GM19452 (cell line): ENCODE data around the gene PDP2.
"Not testable (repeated sequence)": the region's sequence is repeated elsewhere in the genome, so short reads cannot be mapped to it uniquely, and the experiment has no call there.

Experiments used
- ATAC-seq: cut with Tn5 transposase; IDR thresholded peaks from one replicate; pipeline ENCODE4 v1.9.1; 2021; ENCODE audit not compliant: unreplicated experiment

Gene PDP2

GRCh38 chr16:66885491-66885890, 5.2 kb downstream of the PDP2 start:
- no peak for ATAC-seq

GRCh38 chr16:66886321-66886720, 6.0 kb downstream of the PDP2 start:
- ATAC-seq, result no peak

GRCh38 chr16:66886914-66887313, 6.6 kb downstream of the PDP2 start:
- no peak for ATAC-seq

- ATAC-seq, result no peak
Observed at GRCh38 chr16:66888647-66889615, 8.6 kb downstream of the PDP2 start.

GRCh38 chr16:66889622-66890021, 9.3 kb downstream of the PDP2 start:
- no peak for ATAC-seq

GRCh38 chr16:66890799-66891198, 10.5 kb downstream of the PDP2 start:
- no peak for ATAC-seq

GRCh38 chr16:66891360-66891759, 11.0 kb downstream of the PDP2 start:
- ATAC-seq, result no peak

- no peak for ATAC-seq
Observed at GRCh38 chr16:66891797-66892196, 11.5 kb downstream of the PDP2 start.

- ATAC-seq, result no peak
Observed at GRCh38 chr16:66894055-66894454, 13.7 kb downstream of the PDP2 start.

GRCh38 chr16:66894948-66895688, 14.8 kb downstream of the PDP2 start:
- no peak for ATAC-seq

GRCh38 chr16:66895689-66895979, 15.3 kb downstream of the PDP2 start:
- no peak for ATAC-seq

GRCh38 chr16:66895999-66896398, 15.7 kb downstream of the PDP2 start:
- no peak for ATAC-seq

GRCh38 chr16:66896682-66897081, 16.4 kb downstream of the PDP2 start:
- ATAC-seq, result not testable (repeated sequence)

- no peak for ATAC-seq
Observed at GRCh38 chr16:66898207-66898606, 17.9 kb downstream of the PDP2 start.

GRCh38 chr16:66898933-66899309, 18.6 kb downstream of the PDP2 start:
- no peak for ATAC-seq

GRCh38 chr16:66899310-66899944, 19.1 kb downstream of the PDP2 start:
- no peak for ATAC-seq

GRCh38 chr16:66899945-66900710, 19.8 kb downstream of the PDP2 start:
- no peak for ATAC-seq

- ATAC-seq, result no peak
Observed at GRCh38 chr16:66900721-66901441, 20.6 kb downstream of the PDP2 start.

- no peak for ATAC-seq
Observed at GRCh38 chr16:66901626-66902025, 21.3 kb downstream of the PDP2 start.
